ENCODE results near the gene SNX8.

Gene SNX8

GRCh38 chr7:2218444-2218785 lies 95.8 kb downstream of the SNX8 start:
- TF ChIP-seq, protein P1, sequence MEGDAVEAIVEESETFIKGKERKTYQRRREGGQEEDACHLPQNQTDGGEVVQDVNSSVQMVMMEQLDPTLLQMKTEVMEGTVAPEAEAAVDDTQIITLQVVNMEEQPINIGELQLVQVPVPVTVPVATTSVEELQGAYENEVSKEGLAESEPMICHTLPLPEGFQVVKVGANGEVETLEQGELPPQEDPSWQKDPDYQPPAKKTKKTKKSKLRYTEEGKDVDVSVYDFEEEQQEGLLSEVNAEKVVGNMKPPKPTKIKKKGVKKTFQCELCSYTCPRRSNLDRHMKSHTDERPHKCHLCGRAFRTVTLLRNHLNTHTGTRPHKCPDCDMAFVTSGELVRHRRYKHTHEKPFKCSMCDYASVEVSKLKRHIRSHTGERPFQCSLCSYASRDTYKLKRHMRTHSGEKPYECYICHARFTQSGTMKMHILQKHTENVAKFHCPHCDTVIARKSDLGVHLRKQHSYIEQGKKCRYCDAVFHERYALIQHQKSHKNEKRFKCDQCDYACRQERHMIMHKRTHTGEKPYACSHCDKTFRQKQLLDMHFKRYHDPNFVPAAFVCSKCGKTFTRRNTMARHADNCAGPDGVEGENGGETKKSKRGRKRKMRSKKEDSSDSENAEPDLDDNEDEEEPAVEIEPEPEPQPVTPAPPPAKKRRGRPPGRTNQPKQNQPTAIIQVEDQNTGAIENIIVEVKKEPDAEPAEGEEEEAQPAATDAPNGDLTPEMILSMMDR (IDR thresholded peaks at IDR 0.05; ENCODE audit: low read length, missing control alignments): no peak
- H3K4me3 ChIP-seq (replicated peaks; ENCODE audit: low read depth, low read length): no peak overlapping the region
- DNase-seq (ENCODE audit: low read depth): no peak

GRCh38 chr7:2217716-2218443 lies 96.4 kb downstream of the SNX8 start:
- TF ChIP-seq, protein P1 (IDR thresholded peaks at IDR 0.05; ENCODE audit: low read length, missing control alignments): no peak
- no peak overlapping the region for H3K4me3 ChIP-seq (replicated peaks; ENCODE audit: low read depth, low read length)
- DNase-seq (ENCODE audit: low read depth): no peak

- TF ChIP-seq, protein P1 (IDR thresholded peaks at IDR 0.05; ENCODE audit: low read length, missing control alignments): no peak
- no peak overlapping the region for H3K4me3 ChIP-seq (replicated peaks; ENCODE audit: low read depth, low read length)
- no peak for DNase-seq (ENCODE audit: low read depth)
These were observed 97.0 kb downstream of the SNX8 start for GRCh38 chr7:2217206-2217605.

GRCh38 chr7:2215851-2216250 lies 98.4 kb downstream of the SNX8 start:
- TF ChIP-seq, protein P1 (IDR thresholded peaks at IDR 0.05; ENCODE audit: low read length, missing control alignments): no peak
- no peak overlapping the region for H3K4me3 ChIP-seq (replicated peaks; ENCODE audit: low read depth, low read length)
- no peak for DNase-seq (ENCODE audit: low read depth)

DNA sequence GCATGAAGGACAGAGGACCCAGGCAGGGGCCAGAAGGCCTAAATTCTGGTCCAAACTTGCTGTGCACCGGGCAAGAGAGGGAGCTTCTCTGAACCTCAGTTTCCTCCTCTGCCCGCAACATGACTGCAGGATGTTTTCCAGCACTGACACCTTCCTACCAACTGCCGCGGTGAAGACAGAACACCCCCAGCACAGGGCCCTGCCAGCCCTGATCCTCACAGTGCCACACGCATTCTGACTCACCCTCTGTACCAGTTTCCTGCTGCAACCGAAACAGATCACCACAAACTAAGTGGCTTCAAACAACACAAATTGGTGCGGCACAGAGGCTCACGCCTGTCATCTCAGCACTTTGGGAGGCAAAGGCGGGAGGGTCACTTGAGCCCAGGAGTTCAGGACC lies 99.6 kb downstream of the SNX8 start:
- no peak for DNase-seq (ENCODE audit: low read depth)
- TF ChIP-seq, protein P1 (IDR thresholded peaks at IDR 0.05; ENCODE audit: low read length, missing control alignments): no peak
- H3K4me3 ChIP-seq (replicated peaks; ENCODE audit: low read depth, low read length): no peak overlapping the region

DNA sequence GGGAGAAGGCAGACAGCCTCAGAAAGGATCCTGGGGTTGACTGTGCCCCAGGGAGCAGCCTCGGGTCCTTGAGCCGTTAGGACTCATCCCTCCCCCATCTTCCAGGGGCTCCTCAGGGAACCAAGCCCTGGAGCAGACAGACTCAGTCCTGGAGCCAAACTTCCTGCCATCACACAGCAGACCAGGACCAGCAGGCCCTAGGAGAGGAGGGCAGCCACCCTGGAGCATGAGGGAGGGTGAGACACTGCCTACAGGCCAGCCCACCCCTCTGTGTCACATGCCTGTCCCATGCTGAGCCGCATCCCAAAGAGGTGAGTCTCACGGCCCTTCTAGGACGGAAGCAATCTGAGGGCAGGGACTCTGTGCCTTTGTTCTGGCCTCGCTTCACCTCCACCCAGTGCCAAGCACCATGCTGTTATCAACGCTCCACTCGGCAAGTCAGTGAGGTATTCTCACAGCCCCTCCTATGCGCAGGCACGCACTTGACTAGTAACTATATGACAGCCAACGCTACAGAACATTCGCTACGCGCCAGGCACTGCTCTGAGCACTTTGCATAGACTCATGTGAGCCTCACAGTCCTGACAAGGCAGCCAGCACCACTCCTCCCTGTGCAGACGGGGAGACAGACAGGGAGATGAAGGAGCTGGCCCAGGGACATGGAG lies 100.6 kb downstream of the SNX8 start:
- TF ChIP-seq, protein P1 (IDR thresholded peaks at IDR 0.05; ENCODE audit: low read length, missing control alignments): no peak
- no peak for DNase-seq (ENCODE audit: low read depth)
- no peak overlapping the region for H3K4me3 ChIP-seq (replicated peaks; ENCODE audit: low read depth, low read length)

DNA sequence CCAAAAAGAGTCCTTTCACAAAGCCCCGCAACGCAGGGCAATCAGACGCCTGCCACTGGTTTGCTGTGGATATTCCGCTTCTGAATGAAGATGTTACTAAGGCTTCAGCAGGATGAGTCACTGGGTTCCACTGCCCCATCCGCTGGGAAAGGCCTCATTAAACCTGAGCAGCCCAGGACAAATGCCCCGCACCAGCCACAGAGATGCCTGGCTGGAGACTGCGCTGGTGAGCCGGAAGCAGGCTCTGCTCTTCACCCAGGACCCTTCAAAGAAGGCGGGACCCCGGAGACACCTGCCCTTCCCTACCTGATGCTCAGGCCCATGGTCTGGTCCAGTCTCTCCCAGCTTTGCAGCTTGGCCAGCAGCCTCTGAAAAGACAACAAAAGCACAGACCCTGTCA lies 101.3 kb downstream of the SNX8 start:
- DNase-seq (ENCODE audit: low read depth): no peak
- no peak overlapping the region for H3K4me3 ChIP-seq (replicated peaks; ENCODE audit: low read depth, low read length)
- TF ChIP-seq, protein P1 (IDR thresholded peaks at IDR 0.05; ENCODE audit: low read length, missing control alignments): no peak

Data from fibroblast of pulmonary artery (primary cell).